Gastrocnemius medialis (tissue), 4 donors: ENCODE results near the gene SLC9A7. TPM values are rescaled to one million over a fixed set of nuclear protein-coding genes. Genes with fewer than 3 reads are reported as not detected.
A peak's percentile ranks its signal among the peaks of the same experiment; 100 is the strongest.

Experiments
- ATAC-seq, 2 donors: fragments of 150-250 bp; one replicate each; pipeline ENCODE4 v1.9.1; 2016
- DNase-seq, 2 donors: peaks; one replicate each; pipeline ENCODE4 v3.0.0-alpha.2; 2019
- H3K27ac ChIP-seq, 4 donors: fragments of 200-600 bp; sonication (generic); 1 replicate in 1 of 4; 2 replicates in 3 of 4; pipeline ENCODE4 v1.5.1; 2016 to 2018; ENCODE audit warnings: mild to moderate bottlenecking in 2 of 4, moderate library complexity in 1 of 4
- H3K27me3 ChIP-seq, 3 donors: fragments of 200-600 bp; sonication (generic) in 2 of 3; 1 replicate in 1 of 3; 2 replicates in 2 of 3; pipeline versions ENCODE4 v1.5.1 to v1.6.0; 2016 to 2019; ENCODE audit warnings: mild to moderate bottlenecking in 1 of 3, moderate library complexity in 1 of 3
- H3K36me3 ChIP-seq, 2 donors: fragments of 200-600 bp; sonication (generic) in 1 of 2; one replicate each; pipeline ENCODE4 v1.5.1; 2017 to 2018
- H3K4me1 ChIP-seq, 2 donors: fragments of 200-600 bp; sonication (generic) in 1 of 2; one replicate each; pipeline ENCODE4 v1.5.1; 2016 to 2017; ENCODE audit warnings: mild to moderate bottlenecking in 2 of 2
- H3K4me3 ChIP-seq, 4 donors: fragments of 200-600 bp; sonication (generic) in 3 of 4; 1 replicate in 1 of 4; 2 replicates in 3 of 4; pipeline ENCODE4 v1.5.1; 2016 to 2019; ENCODE audit warnings: mild to moderate bottlenecking in 2 of 4
- H3K9me3 ChIP-seq, 3 donors: fragments of 200-600 bp; sonication (generic) in 2 of 3; 1 replicate in 1 of 3; 2 replicates in 2 of 3; pipeline ENCODE4 v1.5.1; 2016 to 2019
- CTCF ChIP-seq, 5 experiments: fragments of 450-650 bp in 3 of 5; fragments of 200-600 bp in 2 of 5; sonication (generic) in 2 of 5; IDR thresholded peaks in 4 of 5; conservative IDR thresholded peaks in 1 of 5; 1 replicate in 4 of 5; 2 replicates in 1 of 5; pipeline ENCODE4 v1.5.1; 2016 to 2019; ENCODE audit warnings: antibody characterized with exemption in 5 of 5, mild to moderate bottlenecking in 3 of 5, moderate library complexity in 3 of 5
- POLR2A ChIP-seq, 2 donors: fragments of 450-650 bp; IDR thresholded peaks; one replicate each; pipeline ENCODE4 v1.6.1; 2017; ENCODE audit warnings: antibody characterized with exemption in 2 of 2, mild to moderate bottlenecking in 2 of 2, moderate library complexity in 2 of 2
- in situ Hi-C, 4 donors: fragments of 200-750 bp; cut with MboI; loops; one replicate each; pipeline versions ENCODE4 v1.15.0 to v1.8.0; 2017; ENCODE audit warnings: low sequenced_read_pairs in 4 of 4
- intact Hi-C: fragments of 100-400 bp; cut with DNase I; formaldehyde crosslinking; loops from one replicate; pipeline ENCODE4 v1.15.1; 2023; ENCODE audit warnings: low total_unique reads
- total RNA-seq, 4 donors: library from RNA; depleted of rRNA; stranded (reverse); fragments of >200 nt; gene quantifications; one replicate each; pipeline versions ENCODE4 v1.1.0 to v1.2.3, GENCODE V29; 2016

The SLC9A7 gene
- total RNA-seq, 4 donors from 2014 or later: 13.3 to 27.4 (median 20.0) TPM

GRCh38 chrX:46589977-46590723, 168.8 kb downstream of the SLC9A7 start:
- no peak overlapping the region for H3K4me3 ChIP-seq
- TF ChIP-seq CTCF (IDR thresholded peaks at IDR 0.05 in 4 of 5, conservative IDR thresholded peaks at IDR 0.05 in 1 of 5): no peak
- TF ChIP-seq POLR2A (IDR thresholded peaks at IDR 0.05): no peak
- no peaks in the 10 kb centered on the region for H3K9me3 ChIP-seq
- H3K36me3 ChIP-seq: no peaks in the 10 kb centered on the region
- in situ Hi-C loops: no loop called here
- no peak for DNase-seq
- H3K27ac ChIP-seq: peak overlapping the region; percentile 7 to 63 (median 40)
- ATAC-seq: peak; percentile 70 to 74
- intact Hi-C loops: loop anchor here (5.0 kb wide), 1 partner anchor 37 kb away; no protein-coding TSS in a partner anchor
- no peaks in the 10 kb centered on the region for H3K27me3 ChIP-seq
- peaks cover 6 to 30% of the 10 kb centered on the region in 2 donors for H3K4me1 ChIP-seq

- no peak overlapping the region for H3K4me3 ChIP-seq
- in situ Hi-C loops: no loop called here
- DNase-seq (peak; percentile 31 to 64), ATAC-seq (peak; percentile 52 to 70)
- peak overlapping the region; percentile 18 to 63 (median 42) for H3K27ac ChIP-seq
- no peaks in the 10 kb centered on the region for H3K36me3 ChIP-seq
- no peak for TF ChIP-seq CTCF (IDR thresholded peaks at IDR 0.05 in 4 of 5, conservative IDR thresholded peaks at IDR 0.05 in 1 of 5)
- no peak for TF ChIP-seq POLR2A (IDR thresholded peaks at IDR 0.05)
- no peaks in the 10 kb centered on the region for H3K27me3 ChIP-seq
- no peaks in the 10 kb centered on the region for H3K9me3 ChIP-seq
- H3K4me1 ChIP-seq: peaks cover 6 to 24% of the 10 kb centered on the region in 2 donors
- intact Hi-C loops: loop anchor here (5.0 kb wide), 1 partner anchor 39 kb away; no protein-coding TSS in a partner anchor
Measured at GRCh38 chrX:46588263-46588662, 170.7 kb downstream of the SLC9A7 start.

- TF ChIP-seq POLR2A (IDR thresholded peaks at IDR 0.05): no peak
- no peak for TF ChIP-seq CTCF (IDR thresholded peaks at IDR 0.05 in 4 of 5, conservative IDR thresholded peaks at IDR 0.05 in 1 of 5)
- Histone ChIP-seq H3K27ac (peak overlapping the region; percentile 18 to 63 (median 42)), H3K27me3 (no peaks in the 10 kb centered on the region), H3K9me3 (no peaks in the 10 kb centered on the region), H3K4me3 (no peak overlapping the region), H3K36me3 (no peaks in the 10 kb centered on the region), H3K4me1 (peaks cover 6 to 24% of the 10 kb centered on the region in 2 donors)
- DNase-seq (no peak), ATAC-seq (peak in 1 of 2 donors; percentile 18)
- in situ Hi-C loops (no loop called here), intact Hi-C loops (loop anchor here (5.0 kb wide), 1 partner anchor 40 kb away; no protein-coding TSS in a partner anchor)
Measured at GRCh38 chrX:46587753-46588171, 171.2 kb downstream of the SLC9A7 start.

DNA sequence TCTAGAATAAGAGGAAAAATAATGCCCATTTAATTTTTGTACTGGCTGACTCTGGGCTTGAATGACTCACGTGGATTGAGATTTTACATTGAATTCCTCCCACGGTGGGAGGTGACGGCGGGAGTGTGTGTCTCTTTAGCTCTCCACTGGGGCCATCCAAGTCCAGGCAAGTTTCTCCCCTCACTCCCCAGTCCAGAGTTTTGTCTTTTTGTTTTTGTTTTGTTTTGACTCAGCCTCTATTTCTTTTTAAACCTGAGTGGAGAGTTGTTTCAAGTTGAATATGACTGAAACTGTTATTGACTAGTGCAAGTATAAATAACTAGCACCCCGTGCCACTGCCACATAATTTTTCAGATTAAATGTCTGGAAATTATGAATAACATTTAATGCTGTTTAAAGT, 171.8 kb downstream of the SLC9A7 start:
- Histone ChIP-seq H3K27ac (peak overlapping the region in 3 of 4 donors; percentile 23 to 63 (median 61)), H3K4me1 (peaks cover 6 to 24% of the 10 kb centered on the region in 2 donors), H3K27me3 (no peaks in the 10 kb centered on the region), H3K9me3 (no peaks in the 10 kb centered on the region), H3K36me3 (no peaks in the 10 kb centered on the region), H3K4me3 (no peak overlapping the region)
- intact Hi-C loops (loop anchor here (5.0 kb wide), 1 partner anchor 40 kb away; no protein-coding TSS in a partner anchor), in situ Hi-C loops (no loop called here)
- DNase-seq: no peak
- no peak for TF ChIP-seq POLR2A (IDR thresholded peaks at IDR 0.05)
- no peak for TF ChIP-seq CTCF (IDR thresholded peaks at IDR 0.05 in 4 of 5, conservative IDR thresholded peaks at IDR 0.05 in 1 of 5)
- ATAC-seq: no peak
